Muscle of leg (tissue), 16 donors: ENCODE measurements around the gene CX3CR1. TPM values are rescaled to one million over a fixed set of nuclear protein-coding genes. Genes with fewer than 3 reads are reported as not detected.
A peak's percentile ranks its signal among the peaks of the same experiment; 100 is the strongest.
"Not testable (repeated sequence)": the region's sequence is repeated elsewhere in the genome, so short reads cannot be mapped to it uniquely, and the experiment has no call there.

Experiments
- DNase-seq: peaks from one replicate; pipeline ENCODE4 v3.0.0; 2013
- H3K27ac ChIP-seq: one replicate; pipeline ENCODE4 v1.5.1; 2013; ENCODE audit warnings: mild to moderate bottlenecking, low read length, control low read depth
- H3K27me3 ChIP-seq: one replicate; pipeline ENCODE4 v1.6.1; 2013; ENCODE audit warnings: low read length; ENCODE audit not compliant: control insufficient read depth, insufficient read depth
- H3K36me3 ChIP-seq: one replicate; pipeline ENCODE4 v1.6.1; 2013; ENCODE audit warnings: low read length; ENCODE audit not compliant: control insufficient read depth, insufficient read depth
- H3K4me1 ChIP-seq: one replicate; pipeline ENCODE4 v1.6.1; 2013; ENCODE audit warnings: low read length; ENCODE audit not compliant: control insufficient read depth, insufficient read depth
- H3K4me3 ChIP-seq: one replicate; pipeline ENCODE4 v1.5.1; 2013; ENCODE audit warnings: low read length, control low read depth
- H3K9me3 ChIP-seq: replicated peaks from 2 replicates; pipeline ENCODE4 v1.6.1; 2013; ENCODE audit warnings: low read depth, low read length; ENCODE audit not compliant: control insufficient read depth
- WGBS: methylation state at CpG from one replicate; pipeline ENCODE4 v1.1.5; 2013; ENCODE audit warnings: missing lambda C conversion rate; ENCODE audit not compliant: insufficient coverage; 5-methylcytosine and 5-hydroxymethylcytosine counted together
- long read RNA-seq, 11 donors: transcript quantifications; one replicate each; lab custom pipeline, GENCODE V29; 2026
- polyA plus RNA-seq, 8 donors: library from polyadenylated mRNA; unstranded; fragments of 120-200 nt; gene quantifications; one replicate each; pipeline versions ENCODE4 v1.2.1 to v1.2.3, GENCODE V29; 2013; ENCODE audit warnings: inconsistent platforms in 1 of 8, low replicate concordance in 1 of 8; ENCODE audit not compliant: insufficient read length in 8 of 8, insufficient read depth in 1 of 8
- total RNA-seq: library from RNA; stranded (reverse); fragments of 120-200 nt; gene quantifications from one replicate; pipeline ENCODE4 v1.2.4, GENCODE V29; 2013

Gene CX3CR1
- total RNA-seq, result 1.5 TPM
- polyA plus RNA-seq, result 1 to 10 TPM; 2.0 to 5.7 (median 4.0) TPM
- long read RNA-seq, donor 1, result 0 reads
- long read RNA-seq, donor 2, result 0 reads
- long read RNA-seq, donor 3, partial matches to known transcripts, result 0 of 2 reads
- long read RNA-seq, donor 3, other reads (novel, unspliced or antisense), result 0 of 2 reads
- long read RNA-seq, donor 4, partial matches to known transcripts, result 0 of 1 reads
- long read RNA-seq, donor 4, other reads (novel, unspliced or antisense), result 0 of 1 reads
- long read RNA-seq, donor 5, partial matches to known transcripts, result 0 of 1 reads
- long read RNA-seq, donor 5, other reads (novel, unspliced or antisense), result 0 of 1 reads
- long read RNA-seq, donor 6, partial matches to known transcripts, result 0 of 1 reads
- long read RNA-seq, donor 6, other reads (novel, unspliced or antisense), result 0 of 1 reads
- long read RNA-seq, donor 7, result 0 reads
- long read RNA-seq, donor 8, result 0 reads
- long read RNA-seq, donor 9, partial matches to known transcripts, result 0 of 1 reads
- long read RNA-seq, donor 9, other reads (novel, unspliced or antisense), result 0 of 1 reads
- long read RNA-seq, donor 10, result 0 reads
- long read RNA-seq, donor 11, partial matches to known transcripts, result 0 of 1 reads
- long read RNA-seq, donor 11, other reads (novel, unspliced or antisense), result 0 of 1 reads

GRCh38 chr3:39279745-39280517 lies at the start of gene CX3CR1:
TSS of gene CX3CR1 (minus strand) at chr3:39280036. CDS start at chr3:39266509, 13,527 bp downstream.
- Histone ChIP-seq H3K4me1 (peaks cover 16% of the 10 kb centered on the region), H3K9me3 (no peaks in the 10 kb centered on the region), H3K27me3 (no peaks in the 10 kb centered on the region), H3K27ac (no peak within 1 kb of the TSS), H3K36me3 (no peaks in the 10 kb centered on the region), H3K4me3 (peak within 1 kb of the TSS; percentile 11)
- peak; percentile 36 for DNase-seq
- 40% methylated on average over 4 of the region's 5 CpGs for WGBS

GRCh38 chr3:39329493-39329892 lies 49.7 kb upstream of the CX3CR1 start, which contains the start of gene CCR8:
TSS of gene CCR8 (plus strand) at chr3:39329709. CDS start at chr3:39332332, 2,623 bp downstream.
- Histone ChIP-seq H3K4me3 (no peak within 1 kb of the TSS), H3K36me3 (no peaks in the 10 kb centered on the region), H3K4me1 (no peaks in the 10 kb centered on the region), H3K27me3 (no peaks in the 10 kb centered on the region), H3K9me3 (no peaks in the 10 kb centered on the region), H3K27ac (no peak within 1 kb of the TSS)
- no peak for DNase-seq
- no CpG with 5 or more reads among the region's 1 CpG for WGBS

- no peak overlapping the region for H3K4me3 ChIP-seq
- no peaks in the 10 kb centered on the region for H3K36me3 ChIP-seq
- H3K27me3 ChIP-seq, result no peaks in the 10 kb centered on the region
- H3K27ac ChIP-seq, result no peak overlapping the region
- H3K9me3 ChIP-seq, result no peaks in the 10 kb centered on the region
- no CpG with 5 or more reads among the region's 4 CpGs for WGBS
- DNase-seq, result no peak
- no peaks in the 10 kb centered on the region for H3K4me1 ChIP-seq
Observed at GRCh38 chr3:39327746-39328349, 48.0 kb upstream of the CX3CR1 start.

GRCh38 chr3:39327053-39327745 lies 47.4 kb upstream of the CX3CR1 start:
- Histone ChIP-seq H3K27ac (no peak overlapping the region), H3K9me3 (no peaks in the 10 kb centered on the region), H3K36me3 (no peaks in the 10 kb centered on the region), H3K4me3 (no peak overlapping the region), H3K4me1 (no peaks in the 10 kb centered on the region), H3K27me3 (no peaks in the 10 kb centered on the region)
- WGBS, result 57% methylated on average over 4 of the region's 4 CpGs
- no peak for DNase-seq

- Histone ChIP-seq H3K27me3 (no peaks in the 10 kb centered on the region), H3K9me3 (no peaks in the 10 kb centered on the region), H3K4me1 (no peaks in the 10 kb centered on the region), H3K27ac (no peak overlapping the region), H3K4me3 (no peak overlapping the region), H3K36me3 (no peaks in the 10 kb centered on the region)
- no CpG with 5 or more reads among the region's 2 CpGs for WGBS
- DNase-seq, result no peak
Observed at GRCh38 chr3:39325236-39325635, 45.4 kb upstream of the CX3CR1 start.

GRCh38 chr3:39323494-39323893 lies 43.7 kb upstream of the CX3CR1 start:
- Histone ChIP-seq H3K36me3 (no peaks in the 10 kb centered on the region), H3K4me1 (no peaks in the 10 kb centered on the region), H3K27ac (no peak overlapping the region), H3K4me3 (no peak overlapping the region), H3K9me3 (no peaks in the 10 kb centered on the region), H3K27me3 (no peaks in the 10 kb centered on the region)
- no peak for DNase-seq
- WGBS, result no CpG with 5 or more reads among the region's 2 CpGs

GRCh38 chr3:39322936-39323335 lies 43.1 kb upstream of the CX3CR1 start:
- Histone ChIP-seq H3K4me1 (no peaks in the 10 kb centered on the region), H3K4me3 (no peak overlapping the region), H3K36me3 (no peaks in the 10 kb centered on the region), H3K27ac (no peak overlapping the region), H3K27me3 (no peaks in the 10 kb centered on the region), H3K9me3 (no peaks in the 10 kb centered on the region)
- no peak for DNase-seq

- not testable (repeated sequence) for H3K27ac ChIP-seq, H3K9me3 ChIP-seq, DNase-seq, H3K27me3 ChIP-seq, H3K4me1 ChIP-seq, H3K4me3 ChIP-seq, H3K36me3 ChIP-seq
- WGBS, result no CpG with 5 or more reads among the region's 3 CpGs
Observed at GRCh38 chr3:39322209-39322715, 42.4 kb upstream of the CX3CR1 start.

- WGBS, result no CpG with 5 or more reads among the region's 2 CpGs
- H3K27ac ChIP-seq, H3K27me3 ChIP-seq, H3K36me3 ChIP-seq, H3K4me1 ChIP-seq, H3K9me3 ChIP-seq, DNase-seq, H3K4me3 ChIP-seq: not testable (repeated sequence)
Observed at GRCh38 chr3:39321574-39321983, 41.7 kb upstream of the CX3CR1 start.
